Measurements from ENCODE around the gene ADH5. TPM values are rescaled to one million over a fixed set of nuclear protein-coding genes. Genes with fewer than 3 reads are reported as not detected.

Gene ADH5
- total and polyA plus RNA-seq, 10 of the 15 experiments (the other 5 are each of a cell fraction or from before 2014, with no cell fraction given) = 48.5 to 159 (median 95.3) TPM

GRCh38 chr4:99090481-99091215 is 2.1 kb upstream of the ADH5 start (continued):
- TF ChIP-seq REST (IDR thresholded peaks at IDR 0.05; ENCODE audit: low read depth, low read length) (no peak), ZBTB4 (CRISPR knock-in tag; IDR thresholded peaks at IDR 0.05) (no peak), ASH2L (IDR thresholded peaks at IDR 0.05; ENCODE audit: borderline replicate concordance, low read depth) (no peak)

Data from GM12878 (cell line).